ENCODE data around the gene SCNM1.
"Not testable (repeated sequence)": the region's sequence is repeated elsewhere in the genome, so short reads cannot be mapped to it uniquely, and the experiment has no call there.

SCNM1 gene

GRCh38 chr1:151146412-151147131 lies 19.4 kb upstream of the SCNM1 start, which contains the start of gene SEMA6C:
Gene SEMA6C, minus strand, starts transcription at chr1:151146631. Its CDS starts 4,010 bp downstream, at chr1:151142621.
- DNase-seq (ENCODE audit: low spot score): peak; percentile 85

GRCh38 chr1:151147132-151147503 lies 18.8 kb upstream of the SCNM1 start:
- DNase-seq (ENCODE audit: low spot score): no peak

- no peak for DNase-seq (ENCODE audit: low spot score)
Observed at GRCh38 chr1:151147665-151148064, 18.3 kb upstream of the SCNM1 start.

- DNase-seq (ENCODE audit: low spot score): peak; percentile 69
Observed at GRCh38 chr1:151156515-151156819, 9.5 kb upstream of the SCNM1 start, which contains the start of gene TNFAIP8L2. Gene TNFAIP8L2, plus strand, starts transcription at chr1:151156649. Its CDS starts 2,049 bp downstream, at chr1:151158698.

GRCh38 chr1:151157067-151157531 lies 8.8 kb upstream of the SCNM1 start:
- DNase-seq (ENCODE audit: low spot score): peak; percentile 57

GRCh38 chr1:151158326-151158725 lies 7.6 kb upstream of the SCNM1 start:
- no peak for DNase-seq (ENCODE audit: low spot score)

- no peak for DNase-seq (ENCODE audit: low spot score)
Observed at GRCh38 chr1:151158751-151159251, 7.1 kb upstream of the SCNM1 start.

- no peak for DNase-seq (ENCODE audit: low spot score)
Observed at GRCh38 chr1:151159373-151159772, 6.6 kb upstream of the SCNM1 start.

GRCh38 chr1:151164732-151165280 lies 1.1 kb upstream of the SCNM1 start:
- no peak for DNase-seq (ENCODE audit: low spot score)

GRCh38 chr1:151165281-151165737 lies 635 bp upstream of the SCNM1 start:
- DNase-seq (ENCODE audit: low spot score): no peak

GRCh38 chr1:151166505-151166956 lies 587 bp downstream of the SCNM1 start:
- DNase-seq (ENCODE audit: low spot score): no peak

- DNase-seq (ENCODE audit: low spot score): no peak
Observed at GRCh38 chr1:151167116-151167515, 1.2 kb downstream of the SCNM1 start.

GRCh38 chr1:151171190-151171589 lies 5.2 kb downstream of the SCNM1 start:
- no peak for DNase-seq (ENCODE audit: low spot score)

GRCh38 chr1:151175041-151175741 lies 9.2 kb downstream of the SCNM1 start:
- no peak for DNase-seq (ENCODE audit: low spot score)

- DNase-seq (ENCODE audit: low spot score): no peak
Observed at GRCh38 chr1:151175863-151176262, 9.9 kb downstream of the SCNM1 start, which contains the start of gene TMOD4. Gene TMOD4, minus strand, starts transcription at chr1:151175981. Its CDS starts 1,106 bp downstream, at chr1:151174875.

- DNase-seq (ENCODE audit: low spot score): no peak
Observed at GRCh38 chr1:151176514-151177045, 10.6 kb downstream of the SCNM1 start.

GRCh38 chr1:151184211-151184610 lies 18.3 kb downstream of the SCNM1 start:
- DNase-seq (ENCODE audit: low spot score): no peak

- no peak for DNase-seq (ENCODE audit: low spot score)
Observed at GRCh38 chr1:151187205-151187604, 21.3 kb downstream of the SCNM1 start.

GRCh38 chr1:151188667-151189066 lies 22.7 kb downstream of the SCNM1 start:
- DNase-seq (ENCODE audit: low spot score): not testable (repeated sequence)

- peak; percentile 85 for DNase-seq (ENCODE audit: low spot score)
Observed at GRCh38 chr1:151189637-151190445, 23.9 kb downstream of the SCNM1 start, which contains the start of gene VPS72. Gene VPS72, minus strand, starts transcription at chr1:151190197. Its CDS starts 76 bp downstream, at chr1:151190121.

- DNase-seq (ENCODE audit: low spot score): no peak
Observed at GRCh38 chr1:151192047-151192446, 26.1 kb downstream of the SCNM1 start.

Measured in CD4-positive, alpha-beta T cell treated with Interleukin-15 for 4 hours (primary cell).